ENCODE data around the gene CAPN8. TPM values are rescaled to one million over a fixed set of nuclear protein-coding genes. Genes with fewer than 3 reads are reported as not detected.

The CAPN8 gene
- polyA plus RNA-seq, 1 of the 3 experiments (the other 2 are of a cell fraction) = not detected

DNA sequence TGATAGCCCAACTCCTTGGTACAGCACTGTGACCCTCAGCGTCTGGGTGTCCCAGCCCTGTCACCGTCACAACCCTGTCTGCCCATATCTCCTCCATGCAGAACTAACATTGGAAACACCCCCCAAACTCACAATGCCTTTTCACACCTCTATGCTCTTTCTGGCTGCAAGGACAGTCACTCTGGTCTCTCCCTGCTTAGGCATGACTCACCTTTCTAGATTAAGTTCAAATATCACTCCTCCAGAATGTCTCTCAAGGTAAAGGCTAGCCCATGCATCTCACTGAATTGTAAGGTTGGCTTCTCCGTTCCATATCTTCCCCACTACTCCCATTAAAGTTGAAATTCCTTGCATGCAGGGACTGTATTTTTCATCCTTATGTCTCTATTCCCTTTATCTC lies 17.0 kb upstream of the CAPN8 start (continued):
- TF ChIP-seq FOSL2 (IDR thresholded peaks at IDR 0.05; ENCODE audit: borderline replicate concordance, low read depth) (no peak), EZH2phosphoT487 (IDR thresholded peaks at IDR 0.05; ENCODE audit: borderline replicate concordance, low read depth) (no peak), RXRA (IDR thresholded peaks at IDR 0.05; ENCODE audit: borderline replicate concordance, low read depth) (no peak), CTCF (IDR thresholded peaks at IDR 0.05) (no peak)
- TF ChIP-seq, protein P1, sequence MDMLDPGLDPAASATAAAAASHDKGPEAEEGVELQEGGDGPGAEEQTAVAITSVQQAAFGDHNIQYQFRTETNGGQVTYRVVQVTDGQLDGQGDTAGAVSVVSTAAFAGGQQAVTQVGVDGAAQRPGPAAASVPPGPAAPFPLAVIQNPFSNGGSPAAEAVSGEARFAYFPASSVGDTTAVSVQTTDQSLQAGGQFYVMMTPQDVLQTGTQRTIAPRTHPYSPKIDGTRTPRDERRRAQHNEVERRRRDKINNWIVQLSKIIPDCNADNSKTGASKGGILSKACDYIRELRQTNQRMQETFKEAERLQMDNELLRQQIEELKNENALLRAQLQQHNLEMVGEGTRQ (IDR thresholded peaks at IDR 0.05; ENCODE audit: borderline replicate concordance, low read depth, low read length) = no peak

DNA sequence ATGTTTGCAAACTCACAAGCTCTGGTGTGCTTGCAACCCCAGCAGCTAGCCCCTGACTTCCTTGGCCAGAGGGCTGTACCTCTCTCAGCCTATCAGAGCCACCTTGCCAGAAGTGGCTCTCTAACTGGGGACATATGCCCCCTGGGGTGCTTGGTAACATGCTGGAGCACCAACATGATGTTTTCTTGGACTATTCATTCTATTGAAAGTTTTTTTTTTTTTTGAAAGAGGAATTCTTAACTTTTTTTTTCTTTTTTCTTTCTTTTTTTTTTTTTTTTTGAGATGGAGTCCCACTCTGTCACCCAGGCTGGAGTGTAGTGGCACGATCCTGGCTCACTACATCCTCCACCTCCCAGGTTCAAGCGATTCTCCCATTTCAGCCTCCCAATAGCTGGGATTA lies 14.7 kb upstream of the CAPN8 start:
- Histone ChIP-seq H3F3A (replicated peaks; ENCODE audit: insufficient read depth) (no peaks in the 10 kb centered on the region), H3K36me3 (replicated peaks in 1 of 2; ENCODE audit: control insufficient read depth in 1 of 2, insufficient read depth in 2 of 2, low read length in 1 of 2) (no peaks in the 10 kb centered on the region), H3K27me3 (ENCODE audit: insufficient read depth) (peaks cover 20% of the 10 kb centered on the region; the same call in 1 of the 2 replicates), H4K20me1 (ENCODE audit: insufficient read depth) (no peaks in the 10 kb centered on the region), H3K9me2 (no peaks in the 10 kb centered on the region), H3K4me1 (ENCODE audit: control insufficient read depth in 1 of 2, insufficient read depth in 2 of 2, low read depth in 1 of 2, low read length in 1 of 2) (no peaks in the 10 kb centered on the region; a peak in 1 of 4 replicates), H3K27ac (ENCODE audit: low read depth in 2 of 2, low read length in 1 of 2) (no peak overlapping the region), H3K4me2 (no peak overlapping the region), H2AFZ (ENCODE audit: low read depth) (no peak overlapping the region), H3K4me3 (ENCODE audit: low read depth in 2 of 2, low read length in 1 of 2) (no peak overlapping the region), H3K9ac (no peak overlapping the region), H3K79me2 (ENCODE audit: insufficient read depth) (no peaks in the 10 kb centered on the region), H3K9me3 (no peaks in the 10 kb centered on the region)
- WGBS (ENCODE audit: low lambda C conversion rate) = 83% methylated on average over 2 of the region's 2 CpGs
- DNase-seq = no peak
- ChIA-PET POLR2A (no interaction called here), CTCF (interaction anchor here (0.9 to 8.8 kb wide), 5 partner anchors 16 to 557 kb away, joined by 3 to 130 read pairs (median 8); no protein-coding TSS in a partner anchor)
- TF ChIP-seq RCOR1 (IDR thresholded peaks at IDR 0.05; ENCODE audit: low read length) = no peak
- TF ChIP-seq, protein P2, sequence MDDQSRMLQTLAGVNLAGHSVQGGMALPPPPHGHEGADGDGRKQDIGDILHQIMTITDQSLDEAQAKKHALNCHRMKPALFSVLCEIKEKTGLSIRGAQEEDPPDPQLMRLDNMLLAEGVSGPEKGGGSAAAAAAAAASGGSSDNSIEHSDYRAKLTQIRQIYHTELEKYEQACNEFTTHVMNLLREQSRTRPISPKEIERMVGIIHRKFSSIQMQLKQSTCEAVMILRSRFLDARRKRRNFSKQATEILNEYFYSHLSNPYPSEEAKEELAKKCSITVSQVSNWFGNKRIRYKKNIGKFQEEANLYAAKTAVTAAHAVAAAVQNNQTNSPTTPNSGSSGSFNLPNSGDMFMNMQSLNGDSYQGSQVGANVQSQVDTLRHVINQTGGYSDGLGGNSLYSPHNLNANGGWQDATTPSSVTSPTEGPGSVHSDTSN (IDR thresholded peaks at IDR 0.05) = no peak
- TF ChIP-seq YY1 (IDR thresholded peaks at IDR 0.05; ENCODE audit: low read depth) = no peak
- no peak for TF ChIP-seq SMC3 (IDR thresholded peaks at IDR 0.05; ENCODE audit: low read depth, low read length)
- TF ChIP-seq TEAD4 (IDR thresholded peaks at IDR 0.05; ENCODE audit: borderline replicate concordance, insufficient read depth) = no peak
- TF ChIP-seq, protein P3, sequence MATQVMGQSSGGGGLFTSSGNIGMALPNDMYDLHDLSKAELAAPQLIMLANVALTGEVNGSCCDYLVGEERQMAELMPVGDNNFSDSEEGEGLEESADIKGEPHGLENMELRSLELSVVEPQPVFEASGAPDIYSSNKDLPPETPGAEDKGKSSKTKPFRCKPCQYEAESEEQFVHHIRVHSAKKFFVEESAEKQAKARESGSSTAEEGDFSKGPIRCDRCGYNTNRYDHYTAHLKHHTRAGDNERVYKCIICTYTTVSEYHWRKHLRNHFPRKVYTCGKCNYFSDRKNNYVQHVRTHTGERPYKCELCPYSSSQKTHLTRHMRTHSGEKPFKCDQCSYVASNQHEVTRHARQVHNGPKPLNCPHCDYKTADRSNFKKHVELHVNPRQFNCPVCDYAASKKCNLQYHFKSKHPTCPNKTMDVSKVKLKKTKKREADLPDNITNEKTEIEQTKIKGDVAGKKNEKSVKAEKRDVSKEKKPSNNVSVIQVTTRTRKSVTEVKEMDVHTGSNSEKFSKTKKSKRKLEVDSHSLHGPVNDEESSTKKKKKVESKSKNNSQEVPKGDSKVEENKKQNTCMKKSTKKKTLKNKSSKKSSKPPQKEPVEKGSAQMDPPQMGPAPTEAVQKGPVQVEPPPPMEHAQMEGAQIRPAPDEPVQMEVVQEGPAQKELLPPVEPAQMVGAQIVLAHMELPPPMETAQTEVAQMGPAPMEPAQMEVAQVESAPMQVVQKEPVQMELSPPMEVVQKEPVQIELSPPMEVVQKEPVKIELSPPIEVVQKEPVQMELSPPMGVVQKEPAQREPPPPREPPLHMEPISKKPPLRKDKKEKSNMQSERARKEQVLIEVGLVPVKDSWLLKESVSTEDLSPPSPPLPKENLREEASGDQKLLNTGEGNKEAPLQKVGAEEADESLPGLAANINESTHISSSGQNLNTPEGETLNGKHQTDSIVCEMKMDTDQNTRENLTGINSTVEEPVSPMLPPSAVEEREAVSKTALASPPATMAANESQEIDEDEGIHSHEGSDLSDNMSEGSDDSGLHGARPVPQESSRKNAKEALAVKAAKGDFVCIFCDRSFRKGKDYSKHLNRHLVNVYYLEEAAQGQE (IDR thresholded peaks at IDR 0.05; ENCODE audit: low read depth, low read length) = no peak
- no peak for TF ChIP-seq CHD2 (IDR thresholded peaks at IDR 0.05; ENCODE audit: low read length, partially characterized antibody)
- TF ChIP-seq, protein P4, sequence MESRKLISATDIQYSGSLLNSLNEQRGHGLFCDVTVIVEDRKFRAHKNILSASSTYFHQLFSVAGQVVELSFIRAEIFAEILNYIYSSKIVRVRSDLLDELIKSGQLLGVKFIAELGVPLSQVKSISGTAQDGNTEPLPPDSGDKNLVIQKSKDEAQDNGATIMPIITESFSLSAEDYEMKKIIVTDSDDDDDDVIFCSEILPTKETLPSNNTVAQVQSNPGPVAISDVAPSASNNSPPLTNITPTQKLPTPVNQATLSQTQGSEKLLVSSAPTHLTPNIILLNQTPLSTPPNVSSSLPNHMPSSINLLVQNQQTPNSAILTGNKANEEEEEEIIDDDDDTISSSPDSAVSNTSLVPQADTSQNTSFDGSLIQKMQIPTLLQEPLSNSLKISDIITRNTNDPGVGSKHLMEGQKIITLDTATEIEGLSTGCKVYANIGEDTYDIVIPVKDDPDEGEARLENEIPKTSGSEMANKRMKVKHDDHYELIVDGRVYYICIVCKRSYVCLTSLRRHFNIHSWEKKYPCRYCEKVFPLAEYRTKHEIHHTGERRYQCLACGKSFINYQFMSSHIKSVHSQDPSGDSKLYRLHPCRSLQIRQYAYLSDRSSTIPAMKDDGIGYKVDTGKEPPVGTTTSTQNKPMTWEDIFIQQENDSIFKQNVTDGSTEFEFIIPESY (IDR thresholded peaks at IDR 0.05; ENCODE audit: borderline replicate concordance, low read depth) = no peak
- TF ChIP-seq TCF12 (IDR thresholded peaks at IDR 0.05) = no peak
- no peak for TF ChIP-seq SIN3A (IDR thresholded peaks at IDR 0.05; ENCODE audit: borderline replicate concordance, low read depth, low read length)
- TF ChIP-seq ELF1 (IDR thresholded peaks at IDR 0.05) = no peak
- no peak for TF ChIP-seq MAX (IDR thresholded peaks at IDR 0.05; ENCODE audit: low read depth)
- no peak for TF ChIP-seq GABPA (IDR thresholded peaks at IDR 0.05; ENCODE audit: low read depth)
- TF ChIP-seq IRF3 (IDR thresholded peaks at IDR 0.05; ENCODE audit: low read depth, low read length) = no peak
- no peak for TF ChIP-seq FOXJ3 (CRISPR knock-in tag; IDR thresholded peaks at IDR 0.05)
- TF ChIP-seq MEF2A (IDR thresholded peaks at IDR 0.05; ENCODE audit: borderline replicate concordance, low read depth) = no peak
- TF ChIP-seq JUND (IDR thresholded peaks at IDR 0.05) = no peak

Data from SK-N-SH (cell line).